HG03064 (cell line): ENCODE results near the gene TUBGCP2.

Source experiments
- ATAC-seq: cut with Tn5 transposase; IDR thresholded peaks from one replicate; pipeline ENCODE4 v1.9.1; 2021; ENCODE audit warnings: low read depth; ENCODE audit not compliant: unreplicated experiment

The TUBGCP2 gene

GRCh38 chr10:133342942-133343341 lies 34.3 kb upstream of the TUBGCP2 start:
- ATAC-seq: no peak

GRCh38 chr10:133341983-133342382 lies 33.3 kb upstream of the TUBGCP2 start:
- no peak for ATAC-seq

- no peak for ATAC-seq
Measured at GRCh38 chr10:133339708-133340380, 31.2 kb upstream of the TUBGCP2 start.

GRCh38 chr10:133338080-133339071 lies 29.7 kb upstream of the TUBGCP2 start:
- no peak for ATAC-seq

DNA sequence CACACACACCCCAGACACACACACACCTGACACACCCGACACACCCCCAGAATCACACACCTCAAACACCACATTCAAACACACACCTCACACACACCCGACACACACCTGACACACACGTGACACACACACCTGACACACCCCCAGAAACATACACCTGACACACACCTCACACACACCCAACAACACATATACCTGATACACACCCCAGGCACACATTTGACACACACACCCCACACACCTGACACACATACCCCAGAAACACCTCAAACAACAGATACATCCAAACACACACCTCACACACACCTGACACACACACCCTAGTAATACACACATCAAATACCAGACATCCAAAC lies 28.7 kb upstream of the TUBGCP2 start:
- ATAC-seq: no peak

DNA sequence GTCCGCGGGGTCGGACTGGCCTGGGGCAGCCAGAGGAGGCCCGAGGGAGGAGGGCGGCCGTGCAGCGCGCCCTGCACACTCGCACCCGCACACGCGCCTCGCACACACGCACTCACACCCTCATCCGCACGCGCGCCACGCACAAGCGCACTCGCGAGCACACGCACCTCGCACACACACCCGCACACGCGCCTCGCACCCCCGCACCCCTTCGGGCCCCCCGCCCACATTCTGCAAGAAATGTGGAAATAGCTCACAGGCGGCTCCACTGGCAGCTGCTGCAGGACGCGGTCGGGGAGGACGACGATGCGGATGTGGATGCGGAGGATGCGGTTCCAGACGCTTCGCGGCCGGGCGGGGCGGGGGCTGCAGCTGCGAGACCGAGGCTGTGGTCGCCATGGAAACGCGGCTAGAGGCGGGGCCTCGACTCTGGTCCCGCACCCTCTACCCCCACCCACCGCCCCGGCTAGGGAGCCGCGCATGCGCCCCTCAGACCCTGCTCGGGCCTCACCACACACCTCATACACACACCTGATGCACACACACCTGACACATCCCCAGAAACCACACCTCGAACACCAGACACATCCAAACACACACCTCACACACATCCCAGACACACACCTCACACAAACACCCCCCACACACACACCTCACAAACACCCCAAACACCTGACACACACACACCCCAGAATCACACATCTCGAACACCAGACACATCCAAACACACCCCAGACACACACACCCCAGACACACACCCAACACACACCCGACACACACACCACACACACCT lies 28.1 kb upstream of the TUBGCP2 start, which contains the start of gene CALY:
TSS of gene CALY (minus strand) at position 320 of the 793 bp plus-strand sequence. CDS start 7,907 bp downstream, outside the sequence.
- ATAC-seq: no peak

GRCh38 chr10:133336118-133336576 lies 27.5 kb upstream of the TUBGCP2 start:
- no peak for ATAC-seq

GRCh38 chr10:133335246-133336117 lies 26.8 kb upstream of the TUBGCP2 start:
- ATAC-seq: no peak

DNA sequence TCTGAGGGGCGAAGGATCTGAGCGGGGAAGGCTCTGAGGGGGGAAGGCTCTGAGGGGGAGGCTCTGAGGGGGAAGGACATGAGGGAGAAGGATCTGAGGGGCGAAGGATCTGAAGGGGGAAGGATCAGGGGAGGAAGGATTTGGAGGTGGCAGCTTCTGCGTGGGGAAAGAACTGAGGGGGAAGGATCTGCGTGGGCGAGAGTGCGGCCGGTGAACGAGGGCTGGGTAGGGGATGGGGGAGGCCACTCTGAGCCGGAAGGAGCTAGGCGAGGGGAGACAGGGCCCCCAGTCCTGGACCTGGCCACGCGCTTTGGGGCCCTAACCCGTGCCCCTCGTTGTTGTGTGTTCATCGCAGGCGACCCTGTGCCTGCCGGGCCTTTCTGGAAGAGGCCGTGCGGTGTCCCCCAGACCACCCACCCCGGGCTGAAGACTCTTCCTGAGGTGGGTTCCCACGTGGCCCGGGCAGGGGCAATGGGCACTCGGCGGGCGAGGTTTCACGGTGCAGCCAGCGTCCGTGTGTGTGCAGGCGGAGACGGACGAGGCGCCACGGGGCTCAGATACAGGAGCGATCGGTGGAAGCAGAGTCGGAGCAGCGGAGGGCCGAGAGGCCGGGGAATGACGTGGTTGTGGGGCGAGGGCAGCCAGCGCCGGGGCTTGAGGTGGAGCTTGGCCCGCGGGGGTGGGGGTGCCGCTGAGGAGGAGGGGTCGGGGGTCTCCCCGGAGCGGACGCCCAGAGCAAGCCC lies 26.0 kb upstream of the TUBGCP2 start:
- ATAC-seq: no peak

- no peak for ATAC-seq
Measured at GRCh38 chr10:133332936-133333699, 24.4 kb upstream of the TUBGCP2 start.

GRCh38 chr10:133329491-133330202 lies 21.0 kb upstream of the TUBGCP2 start:
- ATAC-seq: peak; percentile 84

- no peak for ATAC-seq
Measured at GRCh38 chr10:133328358-133329343, 20.0 kb upstream of the TUBGCP2 start.

DNA sequence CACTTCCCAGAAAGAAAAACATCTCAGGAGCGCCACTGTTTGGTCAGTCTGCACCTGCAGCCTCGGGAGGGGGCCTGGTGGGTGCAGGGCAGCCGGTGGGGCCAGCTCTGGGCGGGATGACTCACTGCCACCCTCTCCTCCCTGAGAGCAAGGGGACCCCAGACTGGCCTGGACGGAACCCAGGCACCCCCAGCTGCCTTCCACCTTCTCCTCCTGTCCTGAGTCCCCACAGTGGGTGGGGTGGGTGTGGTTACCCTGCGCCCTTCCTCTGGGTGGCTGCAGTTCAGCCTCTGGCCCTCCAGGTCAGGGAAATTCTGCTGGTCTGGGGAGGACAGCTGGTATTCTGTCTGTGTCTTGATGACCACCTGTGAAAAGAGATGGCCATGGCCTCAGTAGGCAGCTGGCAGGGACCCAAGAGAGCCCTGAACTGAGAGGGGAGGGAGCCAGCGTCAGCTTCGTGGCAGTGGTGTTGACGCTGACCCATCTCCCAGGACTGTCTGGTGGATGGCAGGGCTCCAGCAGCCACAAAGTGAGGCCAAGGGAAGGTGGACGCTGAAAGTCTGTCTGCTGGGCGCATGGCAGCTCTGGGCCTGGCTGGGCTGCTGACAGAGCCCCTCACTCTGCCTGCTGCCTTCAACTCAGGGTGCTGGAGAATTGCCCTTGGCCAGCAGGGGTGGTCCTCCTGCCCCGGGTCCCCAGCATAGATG lies 19.1 kb upstream of the TUBGCP2 start:
- no peak for ATAC-seq

- no peak for ATAC-seq
Measured at GRCh38 chr10:133326745-133327650, 18.3 kb upstream of the TUBGCP2 start.

GRCh38 chr10:133326223-133326551 lies 17.5 kb upstream of the TUBGCP2 start:
- ATAC-seq: no peak
